Spinal cord (tissue), 10 donors: ENCODE measurements around the gene SDCCAG8. TPM values are rescaled to one million over a fixed set of nuclear protein-coding genes. Genes with fewer than 3 reads are reported as not detected.

Experiments
- DNase-seq, 6 donors: peaks; one replicate each; pipeline versions ENCODE4 v3.0.0 to v3.0.0-alpha.2; 2013 to 2015; ENCODE audit warnings: low spot score in 6 of 6, low read depth in 4 of 6
- H3K27ac ChIP-seq: one replicate; pipeline ENCODE4 v1.5.1; 2013; ENCODE audit warnings: low read depth, low read length, control low read depth
- H3K27me3 ChIP-seq: one replicate; pipeline ENCODE4 v1.6.1; 2013; ENCODE audit warnings: low read length; ENCODE audit not compliant: control insufficient read depth, insufficient read depth
- H3K36me3 ChIP-seq: one replicate; pipeline ENCODE4 v1.6.1; 2013; ENCODE audit warnings: low read length; ENCODE audit not compliant: control insufficient read depth, insufficient read depth
- H3K4me1 ChIP-seq: one replicate; pipeline ENCODE4 v1.6.1; 2013; ENCODE audit warnings: low read length; ENCODE audit not compliant: control insufficient read depth, insufficient read depth
- H3K4me3 ChIP-seq: one replicate; pipeline ENCODE4 v1.5.1; 2013; ENCODE audit warnings: low read depth, low read length, control low read depth
- H3K9me3 ChIP-seq: one replicate; pipeline ENCODE4 v1.6.1; 2013; ENCODE audit warnings: low read length; ENCODE audit not compliant: control insufficient read depth, insufficient read depth
- WGBS: methylation state at CpG from one replicate; pipeline ENCODE4 v1.1.5; 2013; ENCODE audit warnings: missing lambda C conversion rate; ENCODE audit not compliant: insufficient coverage; 5-methylcytosine and 5-hydroxymethylcytosine counted together
- polyA plus RNA-seq, 2 donors: library from polyadenylated mRNA; unstranded; fragments of 120-200 nt; gene quantifications; one replicate each; pipeline ENCODE4 v1.2.1, GENCODE V29; 2013; ENCODE audit not compliant: insufficient read length in 2 of 2
- total RNA-seq, 2 donors: library from RNA; depleted of rRNA in 1 of 2; stranded (reverse); fragments of 120-200 nt in 1 of 2; fragments of >200 nt in 1 of 2; gene quantifications; one replicate each; pipeline versions ENCODE4 v1.2.3 to v1.2.4, GENCODE V29; 2013 to 2014
- donor health status: healthy.

SDCCAG8 gene
- total and polyA plus RNA-seq, 4 donors: 48.3 to 73.3 (median 71.6) TPM

GRCh38 chr1:243390162-243390791, 134.4 kb downstream of the SDCCAG8 start:
- DNase-seq: peak in 1 of 6 donors; percentile 54
- no peak overlapping the region for H3K27ac ChIP-seq

GRCh38 chr1:243391355-243391754, 135.5 kb downstream of the SDCCAG8 start:
- Histone ChIP-seq H3K4me3 (no peak overlapping the region), H3K36me3 (peaks cover 4% of the 10 kb centered on the region), H3K27me3 (no peaks in the 10 kb centered on the region), H3K9me3 (no peaks in the 10 kb centered on the region), H3K4me1 (peaks cover 3% of the 10 kb centered on the region), H3K27ac (no peak overlapping the region)
- 86% methylated on average over 1 of the region's 1 CpG for WGBS
- DNase-seq: no peak

More at GRCh38 chr1:243390162-243390791, 134.4 kb downstream of the SDCCAG8 start:
- Histone ChIP-seq H3K27me3 (no peaks in the 10 kb centered on the region), H3K36me3 (peaks cover 4% of the 10 kb centered on the region), H3K4me1 (peaks cover 3% of the 10 kb centered on the region), H3K9me3 (no peaks in the 10 kb centered on the region), H3K4me3 (no peak overlapping the region)
- 85% methylated on average over 5 of the region's 8 CpGs for WGBS

- H3K27ac ChIP-seq: no peak overlapping the region
Observed at GRCh38 chr1:243393096-243393495, 137.3 kb downstream of the SDCCAG8 start.

GRCh38 chr1:243394066-243394465, 138.2 kb downstream of the SDCCAG8 start:
- no peaks in the 10 kb centered on the region for H3K36me3 ChIP-seq
- H3K27me3 ChIP-seq: no peaks in the 10 kb centered on the region
- H3K4me3 ChIP-seq: no peak overlapping the region
- peak in 1 of 6 donors; percentile 66 for DNase-seq
- H3K9me3 ChIP-seq: no peaks in the 10 kb centered on the region
- peaks cover 3% of the 10 kb centered on the region for H3K4me1 ChIP-seq
- H3K27ac ChIP-seq: no peak overlapping the region
- no CpG with 5 or more reads among the region's 4 CpGs for WGBS

More at GRCh38 chr1:243393096-243393495, 137.3 kb downstream of the SDCCAG8 start:
- H3K4me1 ChIP-seq: peaks cover 3% of the 10 kb centered on the region
- 52% methylated on average over 3 of the region's 4 CpGs for WGBS
- peak in 2 of 6 donors; percentile 62 to 85 for DNase-seq
- H3K9me3 ChIP-seq: no peaks in the 10 kb centered on the region
- H3K27me3 ChIP-seq: no peaks in the 10 kb centered on the region
- H3K36me3 ChIP-seq: peaks cover 4% of the 10 kb centered on the region
- H3K4me3 ChIP-seq: no peak overlapping the region

- 33% methylated on average over 1 of the region's 15 CpGs for WGBS
- DNase-seq: peak in 2 of 6 donors; percentile 37 to 62
- no peak overlapping the region for H3K27ac ChIP-seq
- H3K27me3 ChIP-seq: no peaks in the 10 kb centered on the region
- H3K9me3 ChIP-seq: no peaks in the 10 kb centered on the region
- H3K4me3 ChIP-seq: no peak overlapping the region
- no peaks in the 10 kb centered on the region for H3K36me3 ChIP-seq
- peaks cover 3% of the 10 kb centered on the region for H3K4me1 ChIP-seq
Observed at GRCh38 chr1:243394601-243395464, 139.0 kb downstream of the SDCCAG8 start.

GRCh38 chr1:243396424-243396823, 140.6 kb downstream of the SDCCAG8 start:
- H3K4me1 ChIP-seq: peaks cover 3% of the 10 kb centered on the region
- no peak overlapping the region for H3K27ac ChIP-seq
- no peaks in the 10 kb centered on the region for H3K9me3 ChIP-seq
- H3K36me3 ChIP-seq: no peaks in the 10 kb centered on the region
- H3K27me3 ChIP-seq: no peaks in the 10 kb centered on the region
- no peak for DNase-seq
- H3K4me3 ChIP-seq: no peak overlapping the region

GRCh38 chr1:243396876-243397275, 141.0 kb downstream of the SDCCAG8 start:
- Histone ChIP-seq H3K27ac (no peak overlapping the region), H3K4me1 (peaks cover 3% of the 10 kb centered on the region), H3K27me3 (no peaks in the 10 kb centered on the region), H3K9me3 (no peaks in the 10 kb centered on the region), H3K4me3 (no peak overlapping the region), H3K36me3 (no peaks in the 10 kb centered on the region)
- DNase-seq: peak in 2 of 6 donors; percentile 34 to 95
- 80% methylated on average over 5 of the region's 5 CpGs for WGBS

- H3K36me3 ChIP-seq: no peaks in the 10 kb centered on the region
- no peaks in the 10 kb centered on the region for H3K9me3 ChIP-seq
- H3K4me3 ChIP-seq: no peak overlapping the region
- no peak for DNase-seq
- H3K27me3 ChIP-seq: no peaks in the 10 kb centered on the region
- H3K4me1 ChIP-seq: peaks cover 3% of the 10 kb centered on the region
- WGBS: 60% methylated on average over 1 of the region's 7 CpGs
- no peak overlapping the region for H3K27ac ChIP-seq
Observed at GRCh38 chr1:243397613-243398321, 141.9 kb downstream of the SDCCAG8 start.

- no peak for DNase-seq
- H3K27ac ChIP-seq: no peak overlapping the region
- no peaks in the 10 kb centered on the region for H3K9me3 ChIP-seq
- no peaks in the 10 kb centered on the region for H3K27me3 ChIP-seq
- WGBS: 100% methylated on average over 10 of the region's 15 CpGs
- no peak overlapping the region for H3K4me3 ChIP-seq
- no peaks in the 10 kb centered on the region for H3K36me3 ChIP-seq
- no peaks in the 10 kb centered on the region for H3K4me1 ChIP-seq
Observed at GRCh38 chr1:243399561-243400155, 143.8 kb downstream of the SDCCAG8 start.
